Smooth muscle cell (in vitro differentiated cells): ENCODE results near the gene VASH2. TPM values are rescaled to one million over a fixed set of nuclear protein-coding genes. Genes with fewer than 3 reads are reported as not detected.
A peak's percentile ranks its signal among the peaks of the same experiment; 100 is the strongest.

Source experiments
- DNase-seq: peaks from one replicate; lab custom pipeline; 2025; ENCODE audit not compliant: unreplicated experiment; lab: John Stamatoyannopoulos, UW
- H2AFZ ChIP-seq: fragments of 200-600 bp; sonication (generic); 2 replicates; pipeline ENCODE4 v1.6.0; 2016; ENCODE audit warnings: antibody characterized with exemption, low read depth, mild to moderate bottlenecking
- H3F3A ChIP-seq: fragments of 200-600 bp; sonication (generic); 2 replicates; pipeline ENCODE4 v1.6.0; 2017; ENCODE audit warnings: antibody characterized with exemption, low read depth
- H3K27ac ChIP-seq: fragments of 200-600 bp; sonication (generic); 2 replicates; pipeline ENCODE4 v1.5.1; 2016; ENCODE audit warnings: low read depth, mild to moderate bottlenecking
- H3K27me3 ChIP-seq: fragments of 200-600 bp; sonication (generic); 2 replicates; pipeline ENCODE4 v1.6.1; 2016; ENCODE audit warnings: low read depth, mild to moderate bottlenecking
- H3K36me3 ChIP-seq: fragments of 200-600 bp; sonication (generic); 2 replicates; pipeline ENCODE4 v1.5.1; 2016; ENCODE audit warnings: low read depth
- H3K4me1 ChIP-seq: fragments of 200-600 bp; sonication (generic); 2 replicates; pipeline ENCODE4 v1.5.1; 2016; ENCODE audit warnings: low read depth
- H3K4me2 ChIP-seq: fragments of 200-600 bp; sonication (generic); 2 replicates; pipeline ENCODE4 v1.6.0; 2016; ENCODE audit warnings: mild to moderate bottlenecking
- H3K4me3 ChIP-seq: fragments of 200-600 bp; sonication (generic); 2 replicates; pipeline ENCODE4 v1.5.1; 2016; ENCODE audit warnings: mild to moderate bottlenecking
- H3K79me2 ChIP-seq: fragments of 200-600 bp; sonication (generic); 2 replicates; pipeline ENCODE4 v1.6.0; 2016; ENCODE audit warnings: low read depth, mild to moderate bottlenecking
- H3K9ac ChIP-seq: fragments of 200-600 bp; sonication (generic); 2 replicates; pipeline ENCODE4 v1.6.0; 2016; ENCODE audit warnings: low read depth
- H3K9me3 ChIP-seq: fragments of 200-600 bp; sonication (generic); replicated peaks from 2 replicates; pipeline ENCODE4 v1.5.1; 2016; ENCODE audit warnings: low read depth
- H4K20me1 ChIP-seq: fragments of 200-600 bp; sonication (generic); 2 replicates; pipeline ENCODE4 v1.6.0; 2016; ENCODE audit warnings: low read depth
- CTCF ChIP-seq: fragments of 200-600 bp; sonication (generic); IDR thresholded peaks from 2 replicates; pipeline ENCODE4 v1.5.1; 2017; ENCODE audit warnings: borderline replicate concordance, mild to moderate bottlenecking, antibody characterized with exemption; ENCODE audit not compliant: insufficient read depth, poor library complexity, severe bottlenecking
- WGBS: methylation state at CpG from one replicate; pipeline ENCODE4 v1.1.7; 2016; ENCODE audit warnings: low lambda C conversion rate; 5-methylcytosine and 5-hydroxymethylcytosine counted together
- polyA plus RNA-seq: library from polyadenylated mRNA; unstranded; fragments of >200 nt; fragmentation: Nextera tagmentation; extraction: Ambion mirVana; gene quantifications from 2 replicates; pipeline ENCODE4 v1.2.1, GENCODE V29; 2016
- total RNA-seq: library from RNA; depleted of rRNA; stranded (reverse); fragments of >200 nt; gene quantifications from 2 replicates; pipeline ENCODE4 v1.2.3, GENCODE V29; 2014

VASH2 gene
- total and polyA plus RNA-seq, 2 experiments from 2014 or later = 6.9 to 16.0 TPM

GRCh38 chr1:213015099-213016050 lies 65.0 kb downstream of the VASH2 start, which contains the start of gene ANGEL2:
Gene ANGEL2 (minus strand): TSS chr1:213015867. CDS start chr1:213015671, 196 bp downstream.
- under 1% methylated on average over 43 of the region's 66 CpGs for WGBS
- H3K27me3 ChIP-seq = no peaks in the 10 kb centered on the region
- H3K9me3 ChIP-seq = no peaks in the 10 kb centered on the region
- TF ChIP-seq CTCF = no peak
- H3K79me2 ChIP-seq = peaks cover 39% of the 10 kb centered on the region
- H4K20me1 ChIP-seq = no peaks in the 10 kb centered on the region
- no peaks in the 10 kb centered on the region for H3K36me3 ChIP-seq
- peak within 1 kb of the TSS; percentile 75 for H2AFZ ChIP-seq
- peak within 1 kb of the TSS; percentile 36 for H3K9ac ChIP-seq
- H3F3A ChIP-seq = no peaks in the 10 kb centered on the region
- peak within 1 kb of the TSS; percentile 67 for H3K4me3 ChIP-seq
- peak; percentile 92 for DNase-seq
- peak within 1 kb of the TSS; percentile 67 for H3K27ac ChIP-seq
- peaks cover 10% of the 10 kb centered on the region for H3K4me1 ChIP-seq
- H3K4me2 ChIP-seq = peak within 1 kb of the TSS; percentile 89

- 98% methylated on average over 9 of the region's 9 CpGs for WGBS
- no peaks in the 10 kb centered on the region for H3K36me3 ChIP-seq
- no peaks in the 10 kb centered on the region for H3K27me3 ChIP-seq
- no peaks in the 10 kb centered on the region for H3K9me3 ChIP-seq
- H4K20me1 ChIP-seq = no peaks in the 10 kb centered on the region
- no peak for DNase-seq
- no peak overlapping the region for H3K4me3 ChIP-seq
- H3F3A ChIP-seq = no peaks in the 10 kb centered on the region
- H3K9ac ChIP-seq = no peak overlapping the region
- TF ChIP-seq CTCF = no peak
- peaks cover 21% of the 10 kb centered on the region for H3K79me2 ChIP-seq
- H2AFZ ChIP-seq = peak overlapping the region; percentile 24
- no peak overlapping the region for H3K4me2 ChIP-seq
- H3K4me1 ChIP-seq = peaks cover 10% of the 10 kb centered on the region
- no peak overlapping the region for H3K27ac ChIP-seq
Observed at GRCh38 chr1:213017447-213018273, 67.3 kb downstream of the VASH2 start.

GRCh38 chr1:213019450-213019849 lies 69.1 kb downstream of the VASH2 start:
- TF ChIP-seq CTCF = no peak
- Histone ChIP-seq H3K27me3 (no peaks in the 10 kb centered on the region), H3K36me3 (no peaks in the 10 kb centered on the region), H4K20me1 (no peaks in the 10 kb centered on the region), H3K9ac (no peak overlapping the region), H3K9me3 (no peaks in the 10 kb centered on the region), H3K79me2 (peaks cover 4% of the 10 kb centered on the region), H3F3A (no peaks in the 10 kb centered on the region), H2AFZ (no peak overlapping the region), H3K4me2 (no peak overlapping the region), H3K27ac (no peak overlapping the region), H3K4me1 (peaks cover 2% of the 10 kb centered on the region), H3K4me3 (no peak overlapping the region)
- 92% methylated on average over 4 of the region's 4 CpGs for WGBS
- no peak for DNase-seq
